K562 (cell line): ENCODE measurements around the gene CTPS2. TPM values are rescaled to one million over a fixed set of nuclear protein-coding genes. Genes with fewer than 3 reads are reported as not detected.

Source experiments
- ARHGAP35 ChIP-seq: fragments of 450-650 bp; IDR thresholded peaks from 2 replicates; pipeline ENCODE4 v1.6.1; 2018; ENCODE audit not compliant: partially characterized antibody
- CHD1 ChIP-seq: fragments of 200-600 bp; sonication (generic); IDR thresholded peaks from one replicate; pipeline ENCODE4 v1.6.1; 2012; ENCODE audit warnings: mild to moderate bottlenecking, moderate library complexity, low read length, inconsistent platforms
- FOSL1 ChIP-seq: fragments of 200-800 bp; sonication (Bioruptor generic); conservative IDR thresholded peaks from 2 replicates; pipeline ENCODE4 v1.6.1; 2016; ENCODE audit warnings: missing genetic modification characterization, missing compliant biosample characterization
- FOXK2 ChIP-seq, 2 experiments: fragments of 450-650 bp; IDR thresholded peaks in 1 of 2; conservative IDR thresholded peaks in 1 of 2; 2 replicates each; pipeline ENCODE4 v1.6.1; 2016; ENCODE audit warnings: low read depth in 2 of 2, mild to moderate bottlenecking in 1 of 2
- KLF16 ChIP-seq: IDR thresholded peaks from 2 replicates; pipeline ENCODE4 v1.6.1; 2016; ENCODE audit warnings: antibody characterized with exemption
- KLF6 ChIP-seq: fragments of 250-450 bp; sonication (Bioruptor Pico); IDR thresholded peaks from 2 replicates; pipeline ENCODE4 v1.4.0; 2020; ENCODE audit warnings: mild to moderate bottlenecking, moderate library complexity, borderline replicate concordance
- MAFF ChIP-seq: IDR thresholded peaks from 2 replicates; pipeline ENCODE4 v1.6.1; 2012; ENCODE audit warnings: low read length, improper control_type of control experiment
- NFIC ChIP-seq: fragments of 450-650 bp; IDR thresholded peaks from 2 replicates; pipeline ENCODE4 v1.6.1; 2017; ENCODE audit warnings: mild to moderate bottlenecking, inconsistent platforms
- NR2C1 ChIP-seq, 2 experiments: fragments of 450-650 bp; IDR thresholded peaks; 2 replicates each; pipeline ENCODE4 v1.6.1; 2017; ENCODE audit warnings: mild to moderate bottlenecking in 2 of 2, antibody characterized with exemption in 1 of 2, inconsistent platforms in 1 of 2, missing compliant biosample characterization in 1 of 2, missing genetic modification characterization in 1 of 2
- NR2C2 ChIP-seq, 2 experiments: fragments of 200-800 bp in 1 of 2; sonication (Bioruptor generic) in 1 of 2; sonication (generic) in 1 of 2; formaldehyde crosslinking in 1 of 2; IDR thresholded peaks; 2 replicates each; pipeline versions ENCODE4 v1.6.1 to v1.8.0; 2016 to 2022; ENCODE audit warnings: mild to moderate bottlenecking in 1 of 2, missing compliant biosample characterization in 1 of 2, missing genetic modification characterization in 1 of 2, missing genetic modification reagents in 1 of 2
- POLR2G ChIP-seq: fragments of 200-400 bp; formaldehyde crosslinking; IDR thresholded peaks from 2 replicates; pipeline ENCODE4 v1.6.1; 2017; ENCODE audit warnings: low read depth, mild to moderate bottlenecking, antibody characterized with exemption, low read length, moderate library complexity
- PURB ChIP-seq: sonication (generic); formaldehyde crosslinking; IDR thresholded peaks from 2 replicates; pipeline ENCODE4 v1.9.0; 2021; ENCODE audit warnings: low read depth, mild to moderate bottlenecking, missing genetic modification reagents
- RBM34 ChIP-seq: fragments of 200-400 bp; formaldehyde crosslinking; IDR thresholded peaks from 2 replicates; pipeline ENCODE4 v1.6.1; 2018; ENCODE audit warnings: low read length, borderline replicate concordance; ENCODE audit not compliant: insufficient read depth
- SUPT5H ChIP-seq: fragments of 450-650 bp; IDR thresholded peaks from 2 replicates; pipeline ENCODE4 v1.6.1; 2016
- TAF15 ChIP-seq: fragments of 200-400 bp; formaldehyde crosslinking; IDR thresholded peaks from 2 replicates; pipeline ENCODE4 v1.6.1; 2017; ENCODE audit warnings: mild to moderate bottlenecking, low read depth, low read length, moderate library complexity
- TAF9B ChIP-seq: fragments of 450-650 bp; IDR thresholded peaks from 2 replicates; pipeline ENCODE4 v1.6.1; 2018; ENCODE audit warnings: mild to moderate bottlenecking; ENCODE audit not compliant: partially characterized antibody
- TEAD4 ChIP-seq, 2 experiments: sonication (generic) in 1 of 2; formaldehyde crosslinking in 1 of 2; IDR thresholded peaks; 2 replicates each; pipeline versions ENCODE4 v1.6.1 to v1.8.0; 2012 to 2022; ENCODE audit warnings: borderline replicate concordance in 1 of 2, inconsistent platforms in 1 of 2, low read length in 1 of 2, mild to moderate bottlenecking in 1 of 2, missing genetic modification reagents in 1 of 2
- ZNF316 ChIP-seq: fragments of 450-650 bp; IDR thresholded peaks from 2 replicates; pipeline ENCODE4 v1.6.1; 2016
- polyA plus RNA-seq, 8 experiments: library from polyadenylated mRNA; depleted of rRNA in 4 of 8; stranded (reverse) in 5 of 8; unstranded in 3 of 8; fragments of >200 nt; fragmentation: Nextera tagmentation in 2 of 8; fragmentation: Illumina TruSeq in 1 of 8; extraction: Ambion mirVana in 2 of 8; extraction: Trizol in 1 of 8; gene quantifications; 2 replicates each; pipeline versions ENCODE4 v1.2.1 to v1.2.3, GENCODE V29; 2011 to 2014; ENCODE audit warnings: inconsistent platforms in 1 of 8, missing spikeins in 1 of 8
- total RNA-seq, 7 experiments: library from RNA; depleted of rRNA in 6 of 7; stranded (reverse); fragments of >200 nt in 6 of 7; fragmentation: Illumina TruSeq in 2 of 7; extraction: Trizol in 2 of 7; gene quantifications; 2 replicates each; pipeline versions ENCODE4 v1.2.1 to v1.2.3, GENCODE V29; 2011 to 2021; ENCODE audit warnings: low replicate concordance in 1 of 7
- TF ChIP-seq, protein P1 (sequence below): conservative IDR thresholded peaks from 2 replicates; pipeline ENCODE4 v1.6.1; 2011; ENCODE audit warnings: low read depth, mild to moderate bottlenecking, low read length; ENCODE audit not compliant: control insufficient read depth
- TF ChIP-seq, protein P2 (sequence below): fragments of 250-450 bp; sonication (Bioruptor Pico); IDR thresholded peaks from 2 replicates; pipeline ENCODE4 v1.8.0; 2022; ENCODE audit warnings: moderate library complexity, mild to moderate bottlenecking, inconsistent platforms
- TF ChIP-seq, protein P3 (sequence below): fragments of 450-650 bp; formaldehyde crosslinking; IDR thresholded peaks from 2 replicates; pipeline ENCODE4 v1.4.0; 2020; ENCODE audit warnings: mild to moderate bottlenecking
- TF ChIP-seq, protein P4 (sequence below): fragments of 450-650 bp; formaldehyde crosslinking; IDR thresholded peaks from 2 replicates; pipeline ENCODE4 v1.4.0; 2020; ENCODE audit warnings: mild to moderate bottlenecking, moderate library complexity
- TF ChIP-seq, protein P5 (sequence below): IDR thresholded peaks from 2 replicates; pipeline ENCODE4 v1.6.1; 2011; ENCODE audit not compliant: insufficient read length; ENCODE audit errors: extremely low read depth

The CTPS2 gene
- total and polyA plus RNA-seq, 9 of the 15 experiments (the other 6 are each of a cell fraction or from before 2014, with no cell fraction given) = 5.4 to 19.5 (median 14.1) TPM

GRCh38 chrX:16633754-16634153 lies 78.7 kb downstream of the CTPS2 start (continued):
- no peak for TF ChIP-seq NR2C2 (CRISPR knock-in tag; IDR thresholded peaks at IDR 0.05)
- TF ChIP-seq NR2C2 (tag; IDR thresholded peaks at IDR 0.05) = peak; percentile 43; the same call in 1 of the 2 replicates
- no peak for TF ChIP-seq TAF15
- no peak for TF ChIP-seq TEAD4 (IDR thresholded peaks at IDR 0.05; ENCODE audit: low read length)
- no peak for TF ChIP-seq TEAD4 (CRISPR knock-in tag; IDR thresholded peaks at IDR 0.05; ENCODE audit: borderline replicate concordance)
- TF ChIP-seq, protein P1, sequence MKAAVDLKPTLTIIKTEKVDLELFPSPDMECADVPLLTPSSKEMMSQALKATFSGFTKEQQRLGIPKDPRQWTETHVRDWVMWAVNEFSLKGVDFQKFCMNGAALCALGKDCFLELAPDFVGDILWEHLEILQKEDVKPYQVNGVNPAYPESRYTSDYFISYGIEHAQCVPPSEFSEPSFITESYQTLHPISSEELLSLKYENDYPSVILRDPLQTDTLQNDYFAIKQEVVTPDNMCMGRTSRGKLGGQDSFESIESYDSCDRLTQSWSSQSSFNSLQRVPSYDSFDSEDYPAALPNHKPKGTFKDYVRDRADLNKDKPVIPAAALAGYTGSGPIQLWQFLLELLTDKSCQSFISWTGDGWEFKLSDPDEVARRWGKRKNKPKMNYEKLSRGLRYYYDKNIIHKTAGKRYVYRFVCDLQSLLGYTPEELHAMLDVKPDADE = no peak
- TF ChIP-seq KLF6 (CRISPR knock-in tag) = no peak
- no peak for TF ChIP-seq RBM34
- TF ChIP-seq NFIC = 0 out of 2 replicates have a peak, but pooled peaks have one; percentile 8
- peak; percentile 87 for TF ChIP-seq MAFF
- no peak for TF ChIP-seq SUPT5H
- TF ChIP-seq NR2C1 (IDR thresholded peaks at IDR 0.05) = 0 out of 2 replicates have a peak, but pooled peaks have one; percentile 15
- TF ChIP-seq NR2C1 (tag; IDR thresholded peaks at IDR 0.05) = 0 out of 2 replicates have a peak, but pooled peaks have one; percentile 30
- 0 out of 2 replicates have a peak, but pooled peaks have one; percentile 23 for TF ChIP-seq FOSL1 (tag)
- no peak for TF ChIP-seq FOXK2 (conservative IDR thresholded peaks at IDR 0.05 in 1 of 2, IDR thresholded peaks at IDR 0.05 in 1 of 2; ENCODE audit: low read depth in 2 of 2)
- TF ChIP-seq POLR2G = no peak
- TF ChIP-seq, protein P2, sequence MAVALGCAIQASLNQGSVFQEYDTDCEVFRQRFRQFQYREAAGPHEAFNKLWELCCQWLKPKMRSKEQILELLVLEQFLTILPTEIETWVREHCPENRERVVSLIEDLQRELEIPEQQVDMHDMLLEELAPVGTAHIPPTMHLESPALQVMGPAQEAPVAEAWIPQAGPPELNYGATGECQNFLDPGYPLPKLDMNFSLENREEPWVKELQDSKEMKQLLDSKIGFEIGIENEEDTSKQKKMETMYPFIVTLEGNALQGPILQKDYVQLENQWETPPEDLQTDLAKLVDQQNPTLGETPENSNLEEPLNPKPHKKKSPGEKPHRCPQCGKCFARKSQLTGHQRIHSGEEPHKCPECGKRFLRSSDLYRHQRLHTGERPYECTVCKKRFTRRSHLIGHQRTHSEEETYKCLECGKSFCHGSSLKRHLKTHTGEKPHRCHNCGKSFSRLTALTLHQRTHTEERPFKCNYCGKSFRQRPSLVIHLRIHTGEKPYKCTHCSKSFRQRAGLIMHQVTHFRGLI (CRISPR knock-in tag) = no peak
- TF ChIP-seq, protein P3, sequence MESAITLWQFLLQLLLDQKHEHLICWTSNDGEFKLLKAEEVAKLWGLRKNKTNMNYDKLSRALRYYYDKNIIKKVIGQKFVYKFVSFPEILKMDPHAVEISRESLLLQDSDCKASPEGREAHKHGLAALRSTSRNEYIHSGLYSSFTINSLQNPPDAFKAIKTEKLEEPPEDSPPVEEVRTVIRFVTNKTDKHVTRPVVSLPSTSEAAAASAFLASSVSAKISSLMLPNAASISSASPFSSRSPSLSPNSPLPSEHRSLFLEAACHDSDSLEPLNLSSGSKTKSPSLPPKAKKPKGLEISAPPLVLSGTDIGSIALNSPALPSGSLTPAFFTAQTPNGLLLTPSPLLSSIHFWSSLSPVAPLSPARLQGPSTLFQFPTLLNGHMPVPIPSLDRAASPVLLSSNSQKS (CRISPR knock-in tag) = no peak
- TF ChIP-seq, protein P4, sequence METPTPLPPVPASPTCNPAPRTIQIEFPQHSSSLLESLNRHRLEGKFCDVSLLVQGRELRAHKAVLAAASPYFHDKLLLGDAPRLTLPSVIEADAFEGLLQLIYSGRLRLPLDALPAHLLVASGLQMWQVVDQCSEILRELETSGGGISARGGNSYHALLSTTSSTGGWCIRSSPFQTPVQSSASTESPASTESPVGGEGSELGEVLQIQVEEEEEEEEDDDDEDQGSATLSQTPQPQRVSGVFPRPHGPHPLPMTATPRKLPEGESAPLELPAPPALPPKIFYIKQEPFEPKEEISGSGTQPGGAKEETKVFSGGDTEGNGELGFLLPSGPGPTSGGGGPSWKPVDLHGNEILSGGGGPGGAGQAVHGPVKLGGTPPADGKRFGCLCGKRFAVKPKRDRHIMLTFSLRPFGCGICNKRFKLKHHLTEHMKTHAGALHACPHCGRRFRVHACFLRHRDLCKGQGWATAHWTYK (CRISPR knock-in tag) = no peak
- peak; percentile 99 for TF ChIP-seq ZNF316
- no peak for TF ChIP-seq PURB
- TF ChIP-seq, protein P5, sequence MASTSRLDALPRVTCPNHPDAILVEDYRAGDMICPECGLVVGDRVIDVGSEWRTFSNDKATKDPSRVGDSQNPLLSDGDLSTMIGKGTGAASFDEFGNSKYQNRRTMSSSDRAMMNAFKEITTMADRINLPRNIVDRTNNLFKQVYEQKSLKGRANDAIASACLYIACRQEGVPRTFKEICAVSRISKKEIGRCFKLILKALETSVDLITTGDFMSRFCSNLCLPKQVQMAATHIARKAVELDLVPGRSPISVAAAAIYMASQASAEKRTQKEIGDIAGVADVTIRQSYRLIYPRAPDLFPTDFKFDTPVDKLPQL = no peak
- no peak for TF ChIP-seq CHD1
- no peak for TF ChIP-seq ARHGAP35
- TF ChIP-seq TAF9B = peak; percentile 46
- TF ChIP-seq KLF16 = no peak
